HG03521 (cell line): Measurements from ENCODE around the gene SCGB1A1.
"Not testable (repeated sequence)": the region's sequence is repeated elsewhere in the genome, so short reads cannot be mapped to it uniquely, and the experiment has no call there.

ENCODE experiments used
- ATAC-seq: cut with Tn5 transposase; IDR thresholded peaks from one replicate; pipeline ENCODE4 v1.9.1; 2021; ENCODE audit warnings: mild to moderate bottlenecking, moderate library complexity; ENCODE audit not compliant: unreplicated experiment

SCGB1A1 gene, protein sequence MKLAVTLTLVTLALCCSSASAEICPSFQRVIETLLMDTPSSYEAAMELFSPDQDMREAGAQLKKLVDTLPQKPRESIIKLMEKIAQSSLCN

DNA sequence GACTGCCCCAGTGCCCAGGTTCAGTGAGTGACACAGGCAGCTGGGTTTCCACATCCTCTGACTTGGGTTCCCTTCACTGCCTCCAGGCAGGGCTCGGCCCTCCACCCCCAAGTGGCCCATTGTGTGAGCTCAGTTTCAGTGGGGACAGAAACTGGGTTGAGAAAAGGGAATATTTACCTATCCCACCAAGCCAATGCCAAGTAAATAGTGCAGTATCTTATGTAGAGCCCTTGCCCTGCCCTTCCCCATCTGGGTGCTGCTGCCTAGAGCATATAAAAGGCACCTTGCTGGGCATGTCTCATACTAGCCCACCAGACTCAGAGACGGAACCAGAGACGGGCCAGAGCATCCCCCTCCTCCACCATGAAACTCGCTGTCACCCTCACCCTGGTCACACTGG lies at the start of gene SCGB1A1:
TSS of gene SCGB1A1 (plus strand) at position 301 of the 400 bp plus-strand sequence. CDS start at position 364, 63 bp downstream.
- no peak for ATAC-seq

DNA sequence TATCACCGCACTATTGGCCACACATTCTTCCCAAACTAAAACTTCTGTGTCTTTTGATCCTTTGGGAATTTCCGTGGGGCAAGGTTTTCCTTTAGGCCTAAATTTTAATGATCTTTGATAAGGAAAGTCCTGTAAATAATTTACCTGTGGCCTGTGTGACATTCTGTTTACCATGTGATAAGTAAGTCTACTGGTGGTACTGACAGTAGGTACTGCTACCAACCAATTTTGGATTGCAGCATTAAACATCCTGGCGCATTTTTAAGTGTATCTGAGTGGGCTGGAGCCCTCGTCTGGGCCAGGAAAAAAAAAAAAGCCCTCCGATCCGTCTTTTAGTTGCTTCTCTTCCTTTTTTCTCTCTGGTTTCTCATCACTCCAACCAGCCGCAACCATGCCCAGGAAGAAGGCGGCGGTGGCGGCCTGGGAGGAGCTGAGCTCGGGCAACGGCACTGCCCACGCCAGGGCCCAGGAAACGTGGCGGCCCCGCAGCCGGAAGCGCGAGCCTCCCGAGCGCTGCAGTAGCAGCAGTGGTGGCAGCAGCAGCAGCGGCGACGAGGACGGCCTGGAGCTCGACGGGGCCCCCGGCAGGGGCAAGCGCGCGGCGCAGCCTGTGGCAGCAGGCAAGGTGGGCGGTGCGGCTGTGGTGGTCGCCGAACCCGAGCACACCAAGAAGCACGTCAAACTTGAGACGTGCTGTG lies 47.9 kb upstream of the SCGB1A1 start:
- no peak for ATAC-seq

DNA sequence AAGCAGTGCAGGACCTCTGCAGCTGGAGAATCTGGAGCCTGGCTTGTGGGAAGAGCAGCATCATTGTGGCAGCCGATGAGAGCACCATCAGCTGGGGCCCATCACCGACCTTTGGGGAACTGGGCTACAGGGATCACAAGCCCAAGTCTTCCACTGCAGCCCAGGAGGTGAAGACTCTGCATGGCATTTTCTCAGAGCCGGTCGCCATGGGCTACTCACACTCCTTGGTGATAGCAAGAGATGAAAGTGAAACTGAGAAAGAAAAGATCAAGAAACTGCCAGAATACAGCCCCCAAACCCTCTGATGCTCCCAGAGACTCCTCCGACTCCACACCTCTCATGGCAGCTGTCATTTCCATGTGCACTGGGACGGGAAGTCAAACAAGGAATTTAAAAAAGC lies 46.0 kb upstream of the SCGB1A1 start:
- no peak for ATAC-seq

DNA sequence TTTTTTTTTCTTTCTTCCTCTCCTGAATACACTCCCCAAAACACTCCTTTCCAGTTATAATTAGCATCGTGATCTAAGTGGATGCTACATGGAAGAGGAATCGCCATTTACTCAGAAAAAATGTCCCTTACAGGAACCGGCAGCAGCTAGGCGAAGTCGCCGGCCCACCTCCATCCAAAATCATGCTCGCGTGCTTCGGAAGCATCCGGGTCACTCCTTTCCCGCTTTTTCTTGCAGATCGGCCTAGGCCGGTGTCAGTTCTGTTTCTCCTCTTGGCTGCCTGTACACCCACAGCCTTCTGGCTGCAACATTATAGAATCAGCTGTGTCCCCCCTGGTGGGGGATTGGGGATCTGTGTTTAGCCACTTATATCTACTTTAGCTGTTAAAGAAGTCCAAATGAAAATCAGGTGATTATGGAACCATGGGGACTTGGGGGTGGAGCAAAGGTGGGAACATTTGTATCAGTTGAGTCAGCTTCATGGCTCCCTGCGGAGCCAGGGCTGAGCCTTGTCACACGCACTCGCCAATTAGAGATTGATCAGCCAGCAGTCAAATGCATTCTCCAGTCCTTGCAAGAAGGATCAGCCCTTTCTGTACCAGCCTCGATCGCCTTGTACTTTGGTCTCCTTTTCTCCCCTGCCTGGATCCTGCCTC lies 45.2 kb upstream of the SCGB1A1 start:
- no peak for ATAC-seq

DNA sequence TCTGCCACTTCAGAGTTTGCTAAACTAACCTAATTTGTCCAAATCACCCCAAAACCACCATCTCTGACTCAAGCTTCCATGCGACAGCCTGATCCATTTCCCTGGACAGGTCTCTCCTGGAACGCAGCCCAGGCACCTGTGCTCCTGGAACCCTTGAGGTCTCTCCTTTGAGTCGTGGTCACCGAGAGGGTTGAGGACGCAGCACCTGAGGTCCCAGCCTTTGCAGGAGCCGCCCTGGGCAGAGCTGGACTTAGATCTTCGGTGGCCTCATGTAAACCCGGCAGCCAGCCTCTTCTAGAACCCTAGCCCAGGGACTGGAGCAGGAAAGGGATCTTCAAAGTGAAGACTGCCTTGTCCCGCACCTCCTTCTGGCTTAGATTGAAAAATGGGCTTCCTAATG lies 44.0 kb upstream of the SCGB1A1 start:
- ATAC-seq = no peak

DNA sequence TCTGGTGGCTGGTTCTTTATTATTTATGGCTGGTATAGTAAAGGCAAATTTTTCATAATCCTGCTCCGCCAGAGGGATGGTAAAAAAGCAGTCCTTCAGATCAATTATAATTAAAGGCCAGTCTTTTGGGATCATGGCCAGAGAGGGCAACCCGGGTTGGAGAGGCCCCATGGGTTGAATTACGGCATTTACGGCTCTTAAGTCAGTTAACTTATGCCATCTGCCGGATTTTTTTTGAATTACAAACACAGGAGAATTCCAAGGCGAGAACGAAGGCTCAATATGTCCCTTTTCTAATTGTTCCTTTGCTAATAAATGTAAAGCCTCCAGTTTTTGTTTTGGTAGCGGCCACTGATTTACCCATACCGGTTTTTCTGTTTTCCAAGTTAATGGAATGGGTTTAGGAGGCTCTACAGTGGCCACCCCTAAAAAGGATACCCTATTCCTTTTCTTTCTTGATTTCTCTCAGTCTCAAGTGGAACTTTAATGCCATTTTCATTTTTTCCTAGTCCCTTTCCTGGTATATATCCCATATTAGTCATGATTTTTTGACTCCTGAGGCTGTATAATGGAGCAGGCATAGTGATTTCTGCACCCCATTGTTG lies 40.3 kb upstream of the SCGB1A1 start:
- not testable (repeated sequence) for ATAC-seq

DNA sequence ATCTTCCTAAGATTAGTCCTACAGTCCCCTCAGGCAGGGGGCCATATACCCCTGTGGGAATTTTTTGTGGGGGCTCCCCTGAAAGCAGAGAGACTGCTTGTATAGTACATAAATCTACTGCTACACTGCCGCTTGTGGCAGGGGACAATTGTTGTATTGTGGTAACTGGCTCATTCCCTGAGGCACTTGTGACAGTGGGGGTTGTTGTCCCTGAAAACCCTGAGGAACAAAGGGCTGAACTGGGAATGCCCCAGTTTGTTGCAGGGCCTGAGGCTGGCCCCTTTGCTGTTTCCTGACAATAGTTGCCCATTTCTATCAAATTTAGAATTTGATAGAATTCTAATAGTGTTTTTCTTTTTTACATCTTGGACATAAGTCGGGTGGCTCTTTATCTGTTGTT lies 39.2 kb upstream of the SCGB1A1 start:
- not testable (repeated sequence) for ATAC-seq

DNA sequence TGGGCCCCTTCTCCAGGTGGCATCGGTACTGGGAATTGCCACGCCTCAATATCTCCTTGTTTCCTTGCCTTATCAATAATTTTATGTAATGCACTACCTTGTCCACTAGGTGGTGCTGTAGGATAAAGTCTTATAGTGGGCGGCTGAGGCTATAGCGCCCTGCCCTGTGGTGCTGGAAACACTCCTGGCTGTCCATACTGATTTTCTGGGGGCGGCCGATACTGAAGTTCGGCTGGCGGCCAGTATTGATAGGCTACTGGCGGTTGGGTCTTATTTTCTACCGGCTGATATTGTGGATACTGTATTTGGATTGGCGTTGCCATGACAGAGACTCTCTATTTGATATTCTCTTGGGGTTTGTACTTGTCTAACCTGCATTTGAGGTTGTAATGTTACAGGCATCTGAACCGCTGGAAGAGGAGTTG lies 38.0 kb upstream of the SCGB1A1 start:
- ATAC-seq = not testable (repeated sequence)

DNA sequence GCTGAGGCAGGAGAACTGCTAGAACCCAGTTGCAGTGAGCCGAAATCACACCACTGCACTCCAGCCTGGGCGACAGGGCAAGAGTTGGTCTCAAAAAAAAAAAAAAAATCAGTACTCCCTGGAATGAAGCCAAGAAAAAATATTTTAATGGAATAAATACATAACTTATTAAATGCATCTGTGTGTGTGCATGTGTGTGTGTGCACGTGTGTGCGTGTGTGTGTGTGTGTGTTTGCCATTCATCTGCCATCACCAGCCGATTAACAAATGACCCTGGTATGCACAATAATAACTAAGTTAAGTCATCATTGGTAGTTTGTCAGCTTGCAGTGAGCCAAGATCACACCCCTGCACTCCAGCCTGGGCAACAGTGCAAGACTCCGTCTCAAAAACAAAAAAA lies 35.0 kb upstream of the SCGB1A1 start:
- no peak for ATAC-seq

DNA sequence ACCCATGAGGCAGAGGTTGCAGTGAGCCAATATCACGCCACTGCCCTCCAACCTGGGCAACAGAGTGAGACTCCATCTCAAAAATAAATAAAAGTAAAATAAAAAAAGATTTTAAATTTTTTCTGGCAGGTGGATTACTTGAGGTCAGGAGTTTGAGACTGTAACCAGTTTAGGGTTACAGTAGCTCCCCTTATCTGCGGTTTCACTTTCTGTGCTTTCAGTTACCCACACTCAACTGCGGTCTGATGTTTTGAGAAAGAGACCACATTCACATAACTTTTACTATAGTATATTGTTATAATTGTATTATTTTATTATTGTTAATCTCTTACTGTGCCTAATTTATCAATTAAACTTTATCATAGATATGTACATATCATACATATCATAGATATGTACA lies 32.8 kb upstream of the SCGB1A1 start:
- not testable (repeated sequence) for ATAC-seq

DNA sequence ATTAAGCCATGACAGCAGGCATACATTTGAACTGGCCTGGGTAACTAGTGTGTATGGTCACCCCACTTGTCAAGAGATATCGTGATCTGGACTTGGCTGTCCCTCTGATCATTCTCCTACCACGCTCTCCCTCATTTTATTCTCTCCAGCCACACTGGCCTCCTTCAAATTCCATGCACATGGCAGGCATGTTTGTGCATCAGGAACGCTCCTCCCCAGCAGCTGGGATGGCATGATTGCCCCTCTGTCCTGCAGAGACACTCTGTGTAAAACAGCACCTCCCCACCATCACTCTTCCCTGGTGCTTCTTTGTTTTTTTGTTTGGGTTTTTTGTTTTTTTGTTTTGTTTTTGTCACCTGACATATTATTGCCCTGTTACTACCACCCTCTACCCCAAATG lies 31.5 kb upstream of the SCGB1A1 start:
- no peak for ATAC-seq

DNA sequence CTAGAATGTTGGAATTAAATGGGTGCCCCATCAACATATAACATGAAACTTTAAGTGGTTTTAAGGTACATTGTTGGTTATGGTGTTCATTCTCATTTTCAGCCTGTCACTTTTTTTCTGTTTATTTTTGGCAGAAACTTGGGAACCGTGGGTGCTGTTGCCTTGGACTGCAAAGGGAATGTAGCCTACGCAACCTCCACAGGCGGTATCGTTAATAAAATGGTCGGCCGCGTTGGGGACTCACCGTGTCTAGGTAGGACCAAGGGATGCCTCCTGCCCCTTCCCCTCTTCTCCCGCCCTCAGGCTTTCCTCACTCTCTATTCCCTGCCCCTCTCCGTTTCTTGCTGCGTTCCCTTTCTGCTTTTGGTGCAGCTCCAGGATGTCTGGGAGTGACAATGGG lies 29.8 kb upstream of the SCGB1A1 start:
- ATAC-seq = no peak

DNA sequence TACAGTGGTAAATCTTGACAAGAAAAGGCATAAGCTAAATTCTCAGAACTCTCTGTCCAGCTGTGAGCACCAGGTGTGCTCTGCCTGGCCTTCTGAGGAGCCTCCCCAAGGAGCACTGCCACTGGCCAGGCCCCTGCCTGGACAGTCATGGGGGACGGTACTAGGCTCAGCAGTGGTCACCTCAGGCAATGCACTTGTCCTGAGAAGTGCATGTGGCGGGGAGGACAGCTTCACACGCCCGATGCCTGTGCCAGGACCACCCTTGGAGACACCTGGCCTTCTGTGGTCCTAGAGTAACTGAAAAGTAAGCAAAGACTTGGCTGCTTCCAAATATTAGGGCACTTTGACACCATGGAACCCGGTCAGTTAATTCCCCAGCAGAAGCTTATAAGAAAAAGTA lies 28.6 kb upstream of the SCGB1A1 start:
- no peak for ATAC-seq

DNA sequence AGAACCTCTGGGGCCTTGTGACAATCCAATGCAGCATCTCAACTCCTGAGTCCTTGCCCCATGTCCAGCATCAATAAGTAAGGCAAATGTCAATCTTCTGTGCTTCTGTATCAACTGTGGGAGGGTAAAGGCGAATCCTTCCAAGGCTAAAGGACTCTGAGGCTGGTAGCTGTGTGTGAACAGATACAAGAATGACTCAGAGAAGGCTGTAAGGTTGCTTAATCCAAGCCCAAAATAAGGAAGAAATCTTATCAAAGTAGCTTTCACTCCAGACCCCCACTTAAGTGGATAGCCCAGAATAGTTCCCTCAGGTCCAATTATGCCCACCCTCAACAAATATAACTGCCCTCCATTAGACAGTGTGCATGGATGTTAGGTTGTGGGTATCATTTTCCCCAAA lies 28.1 kb upstream of the SCGB1A1 start:
- ATAC-seq = no peak

DNA sequence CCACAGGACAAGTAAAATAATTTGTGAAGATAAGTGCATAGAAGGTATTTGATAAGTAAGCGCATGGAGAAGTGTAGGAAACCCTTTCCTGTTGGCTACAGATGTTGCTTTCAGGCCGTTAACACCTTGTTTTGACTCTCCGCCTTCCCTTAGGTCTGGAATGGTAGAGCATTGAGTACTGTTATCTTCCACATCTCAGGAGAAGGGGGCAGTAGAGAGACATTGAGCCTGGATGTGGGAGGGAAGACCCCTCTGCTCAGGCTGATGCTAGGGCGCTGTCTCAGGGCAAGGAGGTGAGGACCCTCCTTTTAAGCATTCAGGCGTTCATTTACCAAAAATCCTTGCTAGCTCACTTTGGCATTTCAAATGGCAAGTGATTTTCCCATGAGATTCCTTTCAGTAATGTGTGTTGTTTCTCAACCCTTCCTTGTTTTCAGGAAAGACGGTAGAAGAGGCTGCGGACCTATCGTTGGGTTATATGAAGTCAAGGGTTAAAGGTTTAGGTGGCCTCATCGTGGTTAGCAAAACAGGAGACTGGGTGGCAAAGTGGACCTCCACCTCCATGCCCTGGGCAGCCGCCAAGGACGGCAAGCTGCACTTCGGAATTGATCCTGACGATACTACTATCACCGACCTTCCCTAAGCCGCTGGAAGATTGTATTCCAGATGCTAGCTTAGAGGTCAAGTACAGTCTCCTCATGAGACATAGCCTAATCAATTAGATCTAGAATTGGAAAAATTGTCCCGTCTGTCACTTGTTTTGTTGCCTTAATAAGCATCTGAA lies 27.0 kb upstream of the SCGB1A1 start:
- ATAC-seq = no peak

DNA sequence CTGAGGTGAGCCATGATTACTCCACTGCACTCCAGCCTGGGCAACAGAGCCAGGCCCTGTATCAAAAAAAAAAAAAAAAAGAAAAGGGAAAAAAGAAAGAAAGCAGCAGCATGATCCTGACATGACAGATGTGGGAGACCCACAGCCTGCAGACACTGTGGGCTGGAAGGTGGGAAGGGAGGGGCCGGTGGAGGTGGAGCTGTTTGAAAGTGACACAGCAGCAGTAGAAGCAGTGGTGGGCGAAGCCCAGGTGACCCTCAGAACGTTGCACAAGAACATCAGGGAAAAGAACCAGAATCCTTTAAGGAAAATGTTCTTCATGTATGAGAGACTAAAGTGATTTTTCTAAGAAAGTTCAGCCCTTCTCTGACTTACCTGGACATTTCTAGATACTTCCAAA lies 26.3 kb upstream of the SCGB1A1 start:
- ATAC-seq = no peak

DNA sequence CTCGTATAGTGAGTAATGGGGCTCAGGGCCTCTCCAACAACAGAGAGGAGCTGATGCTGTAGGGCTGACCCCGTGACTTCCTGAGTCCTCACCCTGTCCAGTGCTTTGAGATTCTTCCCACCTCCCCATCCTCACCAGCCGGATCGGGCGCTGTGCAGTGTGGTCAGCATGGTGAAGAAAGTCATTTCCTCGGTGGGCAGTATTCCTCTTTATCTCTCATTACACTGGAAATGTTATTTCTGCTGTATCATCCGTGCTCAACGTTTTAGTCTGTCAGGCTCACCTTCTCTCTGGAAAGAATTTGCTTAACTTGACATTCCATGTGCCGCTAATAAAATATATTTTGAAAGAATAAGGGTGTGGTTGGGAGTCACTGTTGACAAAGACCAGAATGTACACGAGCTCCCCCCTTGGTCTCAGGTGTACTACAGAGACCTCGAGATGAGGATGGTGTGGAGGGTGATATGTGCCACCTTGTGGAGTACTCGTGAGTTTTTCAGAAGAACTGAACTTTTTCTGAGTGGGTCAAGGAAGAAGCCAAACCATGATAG lies 25.7 kb upstream of the SCGB1A1 start:
- ATAC-seq = no peak

DNA sequence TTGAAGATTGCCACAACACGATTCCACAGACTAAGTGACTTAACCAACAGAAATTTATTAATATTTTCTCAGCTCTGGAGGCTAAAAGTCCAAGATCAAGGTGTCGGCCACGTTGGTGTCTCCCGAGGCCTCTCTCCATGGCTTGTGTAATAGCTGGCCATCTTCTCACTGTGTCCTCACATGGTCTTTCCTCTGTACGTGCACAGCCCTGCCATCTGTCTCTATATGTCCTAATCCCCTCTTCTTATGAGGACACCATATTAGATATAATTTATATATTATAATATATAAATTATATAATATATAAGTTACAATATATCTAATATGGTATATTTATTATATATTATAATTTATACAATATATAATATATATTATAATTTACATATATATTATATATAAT lies 25.1 kb upstream of the SCGB1A1 start:
- no peak for ATAC-seq

DNA sequence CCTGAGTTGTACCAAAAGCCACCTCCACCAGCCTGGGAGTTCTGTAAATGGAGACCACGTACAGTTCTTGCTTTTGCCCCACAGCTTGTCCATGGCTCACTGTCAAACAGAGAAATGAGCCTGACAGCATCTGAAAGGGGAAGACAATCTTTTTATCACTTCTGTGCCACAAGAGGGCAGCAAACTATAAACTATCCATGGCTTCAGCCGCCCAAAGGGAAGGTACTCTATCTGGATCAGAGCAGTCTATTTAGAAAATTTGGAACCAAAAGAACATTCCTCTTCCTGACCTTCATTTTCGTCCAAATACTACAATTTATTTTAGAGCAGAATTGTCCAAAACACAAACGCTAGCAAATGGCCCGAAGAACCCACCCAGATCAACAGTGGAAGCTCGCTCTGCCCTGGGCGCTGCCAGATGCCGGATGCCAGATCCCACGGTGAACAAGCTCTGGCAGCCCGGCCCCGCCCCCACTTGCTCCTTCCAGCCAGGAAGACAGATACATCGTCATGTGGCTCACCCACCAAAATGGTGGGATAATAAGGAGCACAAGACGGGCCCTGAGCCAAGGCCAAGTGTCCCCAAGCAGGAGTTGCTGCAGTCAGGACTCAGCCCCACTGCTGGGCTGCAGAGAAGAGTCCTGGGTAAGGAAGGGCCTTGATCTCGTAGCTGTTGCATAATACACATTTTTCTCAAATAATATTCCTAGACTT lies 23.9 kb upstream of the SCGB1A1 start:
- no peak for ATAC-seq

DNA sequence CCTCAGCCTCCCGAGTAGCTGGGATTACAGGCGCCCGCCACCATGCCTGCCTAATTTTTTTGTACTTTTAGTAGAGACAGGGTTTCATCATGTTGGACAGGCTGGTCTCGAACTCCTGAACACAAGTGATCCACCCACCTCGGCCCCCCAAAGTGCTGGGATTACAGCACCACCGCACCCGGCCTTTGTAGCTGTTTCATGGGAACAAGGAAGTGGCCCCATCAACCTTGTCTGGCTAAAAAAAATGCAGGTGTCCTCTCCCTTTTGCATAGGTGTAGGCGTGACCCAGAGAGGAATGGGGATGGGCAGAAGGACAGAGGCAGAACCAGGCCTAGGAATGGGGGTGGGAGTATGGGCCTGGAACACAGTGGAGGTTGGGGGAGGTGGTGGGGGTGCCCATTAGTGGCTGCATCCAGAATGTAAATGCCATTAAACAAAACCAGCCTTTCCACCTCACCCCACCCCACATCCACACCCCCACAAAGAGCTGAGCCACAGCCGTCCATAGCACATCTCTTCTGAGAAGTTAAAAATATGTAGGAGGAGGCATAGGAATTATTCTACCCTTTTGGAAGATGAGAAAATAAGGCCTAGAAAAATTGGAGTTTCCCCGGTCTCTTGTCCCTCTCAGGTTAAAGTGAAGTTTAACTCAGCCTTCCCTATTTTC lies 22.8 kb upstream of the SCGB1A1 start:
- ATAC-seq = no peak
